Measurements from ENCODE around the gene PDE6H.

- TF ChIP-seq CTCF (IDR thresholded peaks at IDR 0.05) (no peak), EZH2 (IDR thresholded peaks at IDR 0.05) (no peak), EZH2phosphoT487 (IDR thresholded peaks at IDR 0.05) (no peak)
Observed at GRCh38 chr12:14982991-14983390, 10.1 kb downstream of the PDE6H start.

All from neural progenitor cell (in vitro differentiated cells).